Neural progenitor cell (in vitro differentiated cells): Measurements from ENCODE around the gene LCAT.

Experiments used
- CTCF ChIP-seq: fragments of 200-600 bp; sonication (generic); IDR thresholded peaks from 2 replicates; pipeline ENCODE4 v1.5.1; 2017; ENCODE audit warnings: antibody characterized with exemption, mild to moderate bottlenecking
- EZH2 ChIP-seq: fragments of 200-600 bp; sonication (generic); IDR thresholded peaks from 2 replicates; pipeline ENCODE4 v1.6.1; 2017; ENCODE audit warnings: antibody characterized with exemption, mild to moderate bottlenecking, moderate library complexity
- EZH2phosphoT487 ChIP-seq: fragments of 200-600 bp; sonication (generic); IDR thresholded peaks from 2 replicates; pipeline ENCODE4 v1.6.1; 2017; ENCODE audit warnings: antibody characterized with exemption

- TF ChIP-seq CTCF: no peak
- TF ChIP-seq EZH2phosphoT487: no peak
- no peak for TF ChIP-seq EZH2
Measured at GRCh38 chr16:67949645-67950044, 5.7 kb upstream of the LCAT start.
